GM10248 (cell line): Measurements from ENCODE around the gene CD6.

Experiments
- CTCF ChIA-PET: fragments of 300-600 bp; sonication (Branson Sonifier 250); formaldehyde crosslinking; extraction: SDS; loops from one replicate; lab custom pipeline; 2021; ENCODE audit warnings: antibody characterized with exemption; lab: Yijun Ruan, JAX
- POLR2A ChIA-PET: fragments of 350-650 bp; sonication (Branson Sonifier 250); formaldehyde crosslinking; extraction: SDS; loops from one replicate; lab custom pipeline; 2020; ENCODE audit warnings: antibody characterized with exemption; lab: Yijun Ruan, JAX
- DNase-seq: peaks from one replicate; pipeline ENCODE4 v3.0.0; 2012; ENCODE audit errors: extremely low spot score
- TF ChIP-seq, protein P1 (sequence below): IDR thresholded peaks from 2 replicates; pipeline ENCODE4 v1.5.1; 2012; ENCODE audit warnings: mild to moderate bottlenecking, low read depth; ENCODE audit errors: extremely low read depth, missing control alignments, control extremely low read depth

The CD6 gene, protein sequence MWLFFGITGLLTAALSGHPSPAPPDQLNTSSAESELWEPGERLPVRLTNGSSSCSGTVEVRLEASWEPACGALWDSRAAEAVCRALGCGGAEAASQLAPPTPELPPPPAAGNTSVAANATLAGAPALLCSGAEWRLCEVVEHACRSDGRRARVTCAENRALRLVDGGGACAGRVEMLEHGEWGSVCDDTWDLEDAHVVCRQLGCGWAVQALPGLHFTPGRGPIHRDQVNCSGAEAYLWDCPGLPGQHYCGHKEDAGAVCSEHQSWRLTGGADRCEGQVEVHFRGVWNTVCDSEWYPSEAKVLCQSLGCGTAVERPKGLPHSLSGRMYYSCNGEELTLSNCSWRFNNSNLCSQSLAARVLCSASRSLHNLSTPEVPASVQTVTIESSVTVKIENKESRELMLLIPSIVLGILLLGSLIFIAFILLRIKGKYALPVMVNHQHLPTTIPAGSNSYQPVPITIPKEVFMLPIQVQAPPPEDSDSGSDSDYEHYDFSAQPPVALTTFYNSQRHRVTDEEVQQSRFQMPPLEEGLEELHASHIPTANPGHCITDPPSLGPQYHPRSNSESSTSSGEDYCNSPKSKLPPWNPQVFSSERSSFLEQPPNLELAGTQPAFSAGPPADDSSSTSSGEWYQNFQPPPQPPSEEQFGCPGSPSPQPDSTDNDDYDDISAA

DNA sequence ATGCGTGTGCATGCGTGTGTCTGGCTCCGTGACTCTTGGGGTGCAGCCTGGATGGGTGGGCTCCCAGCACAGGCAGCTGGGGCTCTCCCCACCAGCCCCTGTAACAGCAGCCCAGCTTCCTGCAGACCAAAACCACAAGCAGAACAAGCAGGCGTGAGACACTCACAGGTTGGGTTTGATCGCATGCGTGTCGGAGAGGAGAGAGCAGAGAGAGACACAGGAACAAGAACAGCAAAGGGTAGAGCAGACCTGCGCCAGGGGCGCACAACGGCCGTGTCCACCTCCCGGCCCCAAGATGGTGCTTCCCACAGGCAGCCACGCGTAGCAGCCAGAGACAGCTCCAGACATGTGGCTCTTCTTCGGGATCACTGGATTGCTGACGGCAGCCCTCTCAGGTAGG is at the start of gene CD6:
Gene CD6, plus strand, starts transcription at position 161 of the 400 bp plus-strand sequence. Its CDS starts 186 bp downstream, at position 347.
- ChIA-PET CTCF (interaction anchor here (0.7 to 4.3 kb wide), 10 partner anchors 11 to 182 kb away, joined by 3 to 24 read pairs (median 4); no protein-coding TSS in a partner anchor), POLR2A (no interaction called here)
- TF ChIP-seq, protein P1, sequence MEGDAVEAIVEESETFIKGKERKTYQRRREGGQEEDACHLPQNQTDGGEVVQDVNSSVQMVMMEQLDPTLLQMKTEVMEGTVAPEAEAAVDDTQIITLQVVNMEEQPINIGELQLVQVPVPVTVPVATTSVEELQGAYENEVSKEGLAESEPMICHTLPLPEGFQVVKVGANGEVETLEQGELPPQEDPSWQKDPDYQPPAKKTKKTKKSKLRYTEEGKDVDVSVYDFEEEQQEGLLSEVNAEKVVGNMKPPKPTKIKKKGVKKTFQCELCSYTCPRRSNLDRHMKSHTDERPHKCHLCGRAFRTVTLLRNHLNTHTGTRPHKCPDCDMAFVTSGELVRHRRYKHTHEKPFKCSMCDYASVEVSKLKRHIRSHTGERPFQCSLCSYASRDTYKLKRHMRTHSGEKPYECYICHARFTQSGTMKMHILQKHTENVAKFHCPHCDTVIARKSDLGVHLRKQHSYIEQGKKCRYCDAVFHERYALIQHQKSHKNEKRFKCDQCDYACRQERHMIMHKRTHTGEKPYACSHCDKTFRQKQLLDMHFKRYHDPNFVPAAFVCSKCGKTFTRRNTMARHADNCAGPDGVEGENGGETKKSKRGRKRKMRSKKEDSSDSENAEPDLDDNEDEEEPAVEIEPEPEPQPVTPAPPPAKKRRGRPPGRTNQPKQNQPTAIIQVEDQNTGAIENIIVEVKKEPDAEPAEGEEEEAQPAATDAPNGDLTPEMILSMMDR: no peak
- no peak for DNase-seq

DNA sequence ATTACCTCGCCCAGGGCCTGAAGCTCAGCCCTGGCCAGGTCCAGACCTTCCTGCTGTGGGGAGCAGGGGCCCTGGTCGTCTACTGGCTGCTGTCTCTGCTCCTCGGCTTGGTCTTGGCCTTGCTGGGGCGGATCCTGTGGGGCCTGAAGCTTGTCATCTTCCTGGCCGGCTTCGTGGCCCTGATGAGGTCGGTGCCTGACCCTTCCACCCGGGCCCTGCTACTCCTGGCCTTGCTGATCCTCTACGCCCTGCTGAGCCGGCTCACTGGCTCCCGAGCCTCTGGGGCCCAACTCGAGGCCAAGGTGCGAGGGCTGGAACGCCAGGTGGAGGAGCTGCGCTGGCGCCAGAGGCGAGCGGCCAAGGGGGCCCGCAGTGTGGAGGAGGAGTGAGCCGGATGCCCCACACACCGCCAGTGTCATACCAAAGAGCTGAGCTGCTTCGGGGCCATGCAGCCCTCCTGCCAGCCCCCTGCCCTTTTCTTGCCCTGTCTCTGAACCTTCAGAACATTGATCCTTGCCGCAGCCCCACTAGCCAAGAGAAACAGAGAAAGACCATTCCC is 49.6 kb upstream of the CD6 start:
- ChIA-PET POLR2A (interaction anchor here (0.5 to 0.7 kb wide), 2 partner anchors 17 to 1072 kb away, joined by 3 read pairs; no protein-coding TSS in a partner anchor), CTCF (interaction anchor here (0.9 to 1.3 kb wide), 3 partner anchors 8 to 22 kb away, joined by 3 to 5 read pairs (median 4); partner anchors contain the start of gene TMEM109)
- DNase-seq: no peak
- TF ChIP-seq, protein P1: no peak

DNA sequence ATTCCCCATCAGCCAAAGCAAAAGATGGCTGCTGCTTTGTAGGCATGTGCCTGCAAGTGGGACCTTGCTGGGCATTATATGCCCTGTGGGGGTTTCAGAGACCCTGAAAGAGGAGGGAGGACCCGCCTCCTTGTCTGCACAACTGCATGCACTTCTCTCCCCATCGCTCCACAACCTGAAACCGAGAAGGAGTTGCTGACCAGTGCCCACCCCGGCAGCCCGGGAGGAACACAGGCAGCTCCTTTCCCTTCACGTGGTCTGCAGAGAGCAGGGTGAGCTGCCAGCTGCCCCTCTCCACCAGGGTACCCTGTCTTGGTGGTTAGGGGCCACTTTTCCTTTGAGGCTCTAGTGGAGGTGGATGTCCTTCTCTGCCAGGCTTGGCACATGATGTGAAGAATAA is 48.6 kb upstream of the CD6 start:
- ChIA-PET POLR2A (no interaction called here), CTCF (interaction anchor here (1.0 to 1.8 kb wide), 4 partner anchors 8 to 372 kb away, joined by 3 to 8 read pairs (median 4); partner anchors contain the start of genes TMEM109 and VWCE)
- DNase-seq: no peak
- TF ChIP-seq, protein P1: no peak

DNA sequence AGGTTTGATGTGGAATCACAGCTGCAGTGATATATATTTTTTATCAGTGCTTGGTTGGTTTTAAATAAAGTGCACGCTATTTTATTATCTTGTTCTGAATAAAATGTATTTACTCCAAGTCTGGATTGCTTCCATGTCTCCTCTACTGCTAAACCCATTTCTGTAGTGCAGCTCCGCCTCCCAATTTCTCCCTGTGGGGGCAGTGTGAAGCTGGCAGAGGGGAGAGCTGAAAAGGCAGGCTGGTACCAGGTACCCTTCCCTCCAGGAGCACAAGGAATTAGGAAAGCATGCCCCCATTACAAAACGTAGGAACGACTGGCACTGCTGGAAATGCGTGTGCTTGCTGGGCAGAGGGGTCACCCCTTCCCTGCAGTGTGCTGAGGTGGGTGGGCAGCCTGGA is 48.2 kb upstream of the CD6 start:
- no peak for DNase-seq
- TF ChIP-seq, protein P1: no peak
- CTCF ChIA-PET: interaction anchor here (1.2 to 1.8 kb wide), 5 partner anchors 8 to 371 kb away, joined by 3 to 8 read pairs (median 5); partner anchors contain the start of gene VWCE
- POLR2A ChIA-PET: no interaction called here

DNA sequence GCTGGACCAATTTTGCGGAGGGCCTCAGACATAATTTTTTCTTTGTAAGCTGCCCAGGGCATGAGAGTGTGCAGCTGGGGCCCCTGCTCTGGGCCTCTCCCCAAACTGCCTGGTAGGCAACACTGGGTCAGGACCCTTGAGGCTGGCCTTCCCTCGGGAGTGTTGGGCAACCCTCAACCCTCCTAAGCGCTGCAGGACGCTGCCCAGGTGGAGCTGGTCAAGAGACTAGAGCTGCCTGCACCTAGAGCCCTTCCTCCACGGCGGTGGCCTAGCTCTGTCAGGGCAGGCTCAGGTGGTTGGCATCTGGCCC is 47.7 kb upstream of the CD6 start:
- DNase-seq: no peak
- TF ChIP-seq, protein P1: no peak
- CTCF ChIA-PET: interaction anchor here (1.2 to 1.8 kb wide), 5 partner anchors 9 to 371 kb away, joined by 3 to 8 read pairs (median 5); partner anchors contain the start of gene VWCE
- POLR2A ChIA-PET: no interaction called here
